OCI-LY7 (cell line): ENCODE results near the gene GRIK2. TPM values are rescaled to one million over a fixed set of nuclear protein-coding genes. Genes with fewer than 3 reads are reported as not detected.

ENCODE experiments used
- BruUV-seq: library from RNA; stranded (reverse); fragments of 400-500 nt; replicated peaks from 2 replicates; lab custom pipeline; 2021; lab: Mats Ljungman, UMichigan
- CTCF ChIA-PET: fragments of 300-600 bp; sonication (Branson Sonifier 250); formaldehyde crosslinking; loops from one replicate; lab custom pipeline; 2022; ENCODE audit warnings: antibody characterized with exemption; ENCODE audit not compliant: unreplicated experiment; lab: Charles Lee
- POLR2A ChIA-PET: fragments of 300-600 bp; sonication (Branson Sonifier 250); formaldehyde crosslinking; loops from one replicate; lab custom pipeline; 2022; ENCODE audit warnings: antibody characterized with exemption; lab: Charles Lee
- DNase-seq: peaks from one replicate; pipeline ENCODE4 v3.0.0-alpha.2; 2015; ENCODE audit warnings: low spot score
- H2AFZ ChIP-seq: fragments of 200-600 bp; sonication (generic), shearing (Covaris generic); 2 replicates; pipeline ENCODE4 v1.6.1; 2014; ENCODE audit warnings: mild to moderate bottlenecking, antibody characterized with exemption, low read length, moderate library complexity
- H3K27ac ChIP-seq: fragments of 200-600 bp; sonication (generic); 2 replicates; pipeline ENCODE4 v1.5.1; 2014; ENCODE audit warnings: mixed run types, low read depth, mild to moderate bottlenecking, moderate library complexity, low read length, inconsistent platforms; ENCODE audit not compliant: poor library complexity, severe bottlenecking
- H3K36me3 ChIP-seq: fragments of 200-600 bp; sonication (generic); 2 replicates; pipeline ENCODE4 v1.6.1; 2014; ENCODE audit warnings: mild to moderate bottlenecking, antibody characterized with exemption, low read length, moderate library complexity, mixed read lengths; ENCODE audit not compliant: insufficient read depth
- H3K4me1 ChIP-seq: fragments of 200-600 bp; sonication (generic); 2 replicates; pipeline ENCODE4 v1.5.1; 2014; ENCODE audit warnings: mild to moderate bottlenecking, low read length; ENCODE audit not compliant: insufficient read depth, poor library complexity, severe bottlenecking
- H3K4me2 ChIP-seq: fragments of 200-600 bp; sonication (generic); 2 replicates; pipeline ENCODE4 v1.6.1; 2014; ENCODE audit warnings: mild to moderate bottlenecking, low read length
- H3K4me3 ChIP-seq: fragments of 200-600 bp; sonication (generic); 2 replicates; pipeline ENCODE4 v1.5.1; 2014; ENCODE audit warnings: mild to moderate bottlenecking, low read depth, low read length; ENCODE audit not compliant: poor library complexity, severe bottlenecking
- H3K79me2 ChIP-seq: fragments of 200-600 bp; sonication (generic); 2 replicates; pipeline ENCODE4 v1.6.1; 2016; ENCODE audit warnings: low read depth, mild to moderate bottlenecking, low read length, moderate library complexity, mixed read lengths; ENCODE audit not compliant: insufficient read depth
- H3K9me2 ChIP-seq: fragments of 200-600 bp; sonication (generic); 2 replicates; pipeline ENCODE4 v1.6.1; 2016; ENCODE audit warnings: mild to moderate bottlenecking, low read length, mixed read lengths; ENCODE audit not compliant: insufficient read depth
- H3K9me3 ChIP-seq: fragments of 200-600 bp; sonication (generic); 2 replicates; pipeline ENCODE4 v1.6.1; 2014; ENCODE audit warnings: mild to moderate bottlenecking, mixed run types, low read length, mixed read lengths
- H4K20me1 ChIP-seq: fragments of 200-600 bp; sonication (generic); 2 replicates; pipeline ENCODE4 v1.6.1; 2014; ENCODE audit warnings: mild to moderate bottlenecking, antibody characterized with exemption, low read length, moderate library complexity, mixed read lengths; ENCODE audit not compliant: insufficient read depth
- EZH2phosphoT487 ChIP-seq: fragments of 200-600 bp; sonication (generic); IDR thresholded peaks from 2 replicates; pipeline ENCODE4 v1.6.1; 2018; ENCODE audit warnings: low read depth, borderline replicate concordance, mild to moderate bottlenecking, mixed run types, antibody characterized with exemption, low read length, moderate library complexity, mixed read lengths
- intact Hi-C: fragments of 100-400 bp; cut with micrococcal nuclease; formaldehyde crosslinking; loops from one replicate; pipeline ENCODE4 v1.10.0; 2022; ENCODE audit not compliant: unreplicated experiment
- total RNA-seq, 2 experiments: library from RNA; depleted of rRNA in 1 of 2; stranded (reverse); fragments of >200 nt in 1 of 2; shearing (Covaris generic) in 1 of 2; gene quantifications; 2 replicates each; pipeline ENCODE4 v1.2.3, GENCODE V29; 2014 to 2022
- TF ChIP-seq, protein P1 (sequence below): fragments of 200-600 bp; sonication (generic); conservative IDR thresholded peaks from 2 replicates; pipeline ENCODE4 v1.5.1; 2014; ENCODE audit warnings: mild to moderate bottlenecking, antibody characterized with exemption, low read length, moderate library complexity, mixed read lengths

The GRIK2 gene
- total RNA-seq, 2 experiments from 2014 or later: not detected

DNA sequence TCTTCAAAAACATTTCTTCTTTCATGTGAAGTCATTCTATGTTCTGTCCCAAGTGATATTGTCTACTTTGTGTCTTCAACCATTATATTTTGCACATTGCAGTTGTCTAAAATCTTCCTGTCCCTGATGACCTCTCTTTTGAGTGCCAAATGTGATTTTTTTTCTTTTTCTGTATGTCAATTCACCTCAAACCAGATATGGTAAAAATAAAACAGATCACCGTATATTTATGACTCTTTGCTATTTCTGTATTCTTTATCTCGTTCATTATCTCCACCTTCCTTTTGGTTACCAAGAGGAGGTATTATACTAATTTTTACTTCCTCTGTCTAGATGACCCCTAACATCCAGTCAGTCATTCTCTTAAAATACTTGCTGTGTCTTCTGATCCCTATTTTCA is 165.2 kb downstream of the GRIK2 start:
- ChIA-PET POLR2A (no interaction called here), CTCF (no interaction called here)
- Histone ChIP-seq H3K4me1 (no peaks in the 10 kb centered on the region), H4K20me1 (no peaks in the 10 kb centered on the region), H3K4me3 (no peak overlapping the region), H3K79me2 (no peaks in the 10 kb centered on the region), H3K4me2 (no peak overlapping the region), H2AFZ (no peak overlapping the region), H3K9me3 (no peaks in the 10 kb centered on the region), H3K9me2 (no peaks in the 10 kb centered on the region), H3K36me3 (no peaks in the 10 kb centered on the region), H3K27ac (no peak overlapping the region)
- BruUV-seq: no TSS peak
- no peak for DNase-seq
- intact Hi-C loops: no loop called here
- TF ChIP-seq, protein P1, sequence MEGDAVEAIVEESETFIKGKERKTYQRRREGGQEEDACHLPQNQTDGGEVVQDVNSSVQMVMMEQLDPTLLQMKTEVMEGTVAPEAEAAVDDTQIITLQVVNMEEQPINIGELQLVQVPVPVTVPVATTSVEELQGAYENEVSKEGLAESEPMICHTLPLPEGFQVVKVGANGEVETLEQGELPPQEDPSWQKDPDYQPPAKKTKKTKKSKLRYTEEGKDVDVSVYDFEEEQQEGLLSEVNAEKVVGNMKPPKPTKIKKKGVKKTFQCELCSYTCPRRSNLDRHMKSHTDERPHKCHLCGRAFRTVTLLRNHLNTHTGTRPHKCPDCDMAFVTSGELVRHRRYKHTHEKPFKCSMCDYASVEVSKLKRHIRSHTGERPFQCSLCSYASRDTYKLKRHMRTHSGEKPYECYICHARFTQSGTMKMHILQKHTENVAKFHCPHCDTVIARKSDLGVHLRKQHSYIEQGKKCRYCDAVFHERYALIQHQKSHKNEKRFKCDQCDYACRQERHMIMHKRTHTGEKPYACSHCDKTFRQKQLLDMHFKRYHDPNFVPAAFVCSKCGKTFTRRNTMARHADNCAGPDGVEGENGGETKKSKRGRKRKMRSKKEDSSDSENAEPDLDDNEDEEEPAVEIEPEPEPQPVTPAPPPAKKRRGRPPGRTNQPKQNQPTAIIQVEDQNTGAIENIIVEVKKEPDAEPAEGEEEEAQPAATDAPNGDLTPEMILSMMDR: no peak
- no peak for TF ChIP-seq EZH2phosphoT487

DNA sequence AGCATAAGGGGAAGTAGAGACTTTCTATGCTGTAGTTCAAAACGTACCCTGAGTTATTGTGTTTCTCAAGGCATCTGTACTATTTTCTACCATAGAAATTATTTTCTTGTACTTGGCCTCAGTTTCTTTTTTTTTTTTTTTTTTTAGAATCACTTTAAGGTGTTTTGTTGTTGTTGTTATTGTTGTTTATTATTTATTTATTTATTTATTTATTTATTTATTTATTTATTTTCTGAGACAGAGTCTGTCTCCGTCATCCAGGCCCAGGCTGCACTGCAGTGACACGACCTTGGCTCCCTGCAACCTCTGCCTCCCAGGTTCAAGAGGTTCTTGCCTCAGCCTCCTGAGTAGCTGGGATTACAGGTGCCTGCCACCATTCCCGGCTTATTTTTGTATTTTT is 179.1 kb downstream of the GRIK2 start:
- no peaks in the 10 kb centered on the region for H3K9me3 ChIP-seq
- H3K36me3 ChIP-seq: no peaks in the 10 kb centered on the region
- no peak overlapping the region for H3K4me2 ChIP-seq
- TF ChIP-seq, protein P1: no peak
- no peak for TF ChIP-seq EZH2phosphoT487
- ChIA-PET POLR2A (no interaction called here), CTCF (no interaction called here)
- H3K79me2 ChIP-seq: no peaks in the 10 kb centered on the region
- no peaks in the 10 kb centered on the region for H3K9me2 ChIP-seq
- no peak overlapping the region for H3K4me3 ChIP-seq
- intact Hi-C loops: no loop called here
- H3K27ac ChIP-seq: no peak overlapping the region
- no TSS peak for BruUV-seq
- no peaks in the 10 kb centered on the region for H4K20me1 ChIP-seq
- H3K4me1 ChIP-seq: no peaks in the 10 kb centered on the region
- DNase-seq: no peak
- no peak overlapping the region for H2AFZ ChIP-seq

DNA sequence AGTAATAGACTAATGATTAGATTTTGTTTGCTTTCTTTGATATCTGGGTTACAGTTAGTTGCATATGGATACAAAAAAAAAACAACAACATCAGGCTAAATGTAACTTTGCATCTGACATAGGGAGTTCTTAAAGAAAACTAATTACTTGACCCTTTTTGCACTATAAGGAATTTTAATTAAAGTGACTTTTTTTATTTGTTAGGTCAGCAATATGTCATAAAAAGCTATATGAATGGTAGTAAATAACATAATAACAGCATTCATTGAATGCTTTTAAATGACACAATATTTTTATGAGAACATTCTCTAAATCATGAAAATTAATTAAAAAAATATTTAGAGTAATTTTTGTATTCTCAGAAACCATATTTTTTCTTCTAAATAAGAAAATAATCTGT is 183.6 kb downstream of the GRIK2 start:
- intact Hi-C loops: no loop called here
- Histone ChIP-seq H3K27ac (no peak overlapping the region), H4K20me1 (no peaks in the 10 kb centered on the region), H2AFZ (no peak overlapping the region), H3K4me1 (no peaks in the 10 kb centered on the region), H3K79me2 (no peaks in the 10 kb centered on the region), H3K4me2 (no peak overlapping the region), H3K36me3 (no peaks in the 10 kb centered on the region), H3K4me3 (no peak overlapping the region), H3K9me2 (no peaks in the 10 kb centered on the region), H3K9me3 (no peaks in the 10 kb centered on the region)
- no TSS peak for BruUV-seq
- DNase-seq: no peak
- CTCF ChIA-PET: no interaction called here
- POLR2A ChIA-PET: no interaction called here
- no peak for TF ChIP-seq EZH2phosphoT487
- TF ChIP-seq, protein P1: no peak
